HG03469 (cell line): ENCODE results near the gene SNRNP48.

ENCODE experiments used
- ATAC-seq: cut with Tn5 transposase; IDR thresholded peaks from one replicate; pipeline ENCODE4 v1.9.1; 2021; ENCODE audit warnings: mild to moderate bottlenecking, moderate library complexity, moderate number of reproducible peaks; ENCODE audit not compliant: unreplicated experiment

The SNRNP48 gene

DNA sequence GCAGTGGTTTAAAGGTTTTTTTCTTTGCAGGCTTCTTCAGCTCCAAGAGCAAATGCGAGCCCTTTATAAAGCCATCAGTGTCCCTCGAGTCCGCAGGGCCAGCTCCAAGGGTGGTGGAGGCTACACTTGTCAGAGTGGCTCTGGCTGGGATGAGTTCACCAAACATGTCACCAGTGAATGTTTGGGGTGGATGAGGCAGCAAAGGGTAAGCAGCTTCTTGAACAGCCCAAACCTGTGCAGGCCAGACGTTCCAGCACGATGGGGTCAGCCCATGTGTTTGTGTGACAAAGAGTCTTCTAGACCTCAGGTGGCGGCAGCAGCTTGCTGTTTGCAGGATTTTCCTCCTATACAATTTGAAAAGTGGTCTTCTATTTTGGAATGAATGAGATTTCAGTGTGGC is 30.8 kb upstream of the SNRNP48 start:
- no peak for ATAC-seq

DNA sequence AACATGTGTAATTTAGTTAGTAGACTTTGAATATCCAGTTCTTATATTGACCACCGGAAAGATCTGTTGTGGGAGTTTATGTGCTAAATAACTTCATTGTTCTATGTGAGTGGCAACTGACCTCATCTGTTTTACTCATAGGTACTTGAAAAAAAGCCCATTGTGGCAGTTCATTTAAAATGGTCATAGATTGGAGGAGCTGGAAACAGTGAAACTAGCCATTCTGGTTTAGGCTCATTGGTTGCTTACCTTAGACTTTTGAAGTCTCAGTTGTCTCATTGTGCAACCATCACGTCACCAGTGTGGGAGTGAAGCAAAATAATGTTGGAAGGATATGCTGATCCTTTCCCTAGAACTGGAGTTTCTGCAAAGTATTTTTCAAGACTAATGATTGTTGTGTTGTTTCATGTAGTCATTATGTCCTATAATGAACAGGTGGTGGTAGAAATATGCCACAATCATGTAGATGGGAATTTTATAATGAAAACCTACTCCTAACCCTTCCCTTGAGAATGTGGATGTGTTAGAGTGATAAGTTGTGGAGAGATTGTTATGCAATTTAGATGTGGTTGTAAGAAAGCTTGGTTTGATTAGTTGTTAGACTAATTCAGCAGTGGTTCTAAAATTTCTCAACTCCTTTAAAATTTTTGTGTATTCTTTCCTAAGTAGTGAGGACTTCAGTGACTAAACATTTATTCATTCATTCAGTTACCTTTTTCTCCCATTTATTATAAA is 30.2 kb upstream of the SNRNP48 start:
- ATAC-seq = no peak

GRCh38 chr6:7561153-7561964 is 28.6 kb upstream of the SNRNP48 start:
- no peak for ATAC-seq

DNA sequence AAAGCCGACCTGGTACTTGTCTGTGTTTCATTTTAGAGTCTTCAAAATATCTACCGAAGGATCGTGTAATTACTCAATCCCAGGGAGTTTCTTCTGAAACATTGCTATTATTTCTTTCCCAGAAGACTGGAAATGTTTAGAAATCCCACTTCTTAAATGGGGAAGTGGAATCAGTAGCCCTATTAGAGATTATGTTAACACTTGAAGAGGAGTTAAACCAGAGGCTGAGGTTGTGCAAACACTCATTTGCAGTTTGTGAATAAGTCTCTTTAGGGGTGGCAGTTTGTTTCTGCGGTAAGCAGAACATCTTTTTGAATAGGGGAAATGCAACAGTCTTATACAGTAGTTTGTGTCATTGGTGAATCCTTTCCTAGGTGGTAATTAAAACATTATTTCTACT is 27.2 kb upstream of the SNRNP48 start:
- ATAC-seq = no peak

DNA sequence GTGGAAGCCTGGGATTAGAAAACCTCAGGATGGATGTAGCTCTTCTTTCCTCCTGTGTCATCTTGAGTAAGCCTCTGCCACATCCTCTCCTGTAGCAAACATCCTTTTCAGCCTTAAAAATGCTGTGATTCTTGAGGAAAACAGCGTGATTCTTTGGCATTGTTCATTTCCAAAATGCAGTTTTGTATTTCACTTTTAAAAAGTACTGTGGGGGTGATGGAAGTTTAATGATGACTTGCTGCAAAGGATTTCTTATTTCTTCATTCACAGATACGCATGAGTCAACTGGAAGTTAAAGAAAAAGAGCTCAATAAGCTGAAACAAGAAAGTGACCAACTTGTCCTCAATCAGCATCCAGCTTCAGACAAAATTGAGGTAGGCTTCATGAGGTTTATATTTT is 23.9 kb upstream of the SNRNP48 start:
- no peak for ATAC-seq

GRCh38 chr6:7566617-7567173 is 23.3 kb upstream of the SNRNP48 start:
- ATAC-seq = no peak

- ATAC-seq = no peak
Observed at GRCh38 chr6:7568021-7568420, 22.0 kb upstream of the SNRNP48 start.

GRCh38 chr6:7569082-7569481 is 20.9 kb upstream of the SNRNP48 start:
- ATAC-seq = no peak

GRCh38 chr6:7572213-7572943 is 17.6 kb upstream of the SNRNP48 start:
- ATAC-seq = no peak

DNA sequence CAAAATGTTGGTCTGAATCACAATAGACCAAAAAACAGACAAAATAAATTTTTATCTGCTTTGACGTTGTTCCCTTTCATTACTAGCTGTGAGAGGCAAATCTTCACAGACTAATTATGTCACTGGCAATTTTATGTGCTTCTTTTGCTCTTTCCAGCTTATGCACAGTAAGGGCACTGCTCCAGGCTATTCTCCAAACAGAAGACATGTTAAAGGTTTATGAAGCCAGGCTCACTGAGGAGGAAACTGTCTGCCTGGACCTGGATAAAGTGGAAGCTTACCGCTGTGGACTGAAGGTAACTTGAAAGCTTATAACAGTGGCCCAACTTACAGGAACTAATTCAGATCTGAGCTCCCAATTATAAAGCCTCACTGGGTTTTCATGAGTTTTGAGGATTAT is 15.5 kb upstream of the SNRNP48 start:
- ATAC-seq = no peak

GRCh38 chr6:7578516-7578915 is 11.5 kb upstream of the SNRNP48 start:
- no peak for ATAC-seq

DNA sequence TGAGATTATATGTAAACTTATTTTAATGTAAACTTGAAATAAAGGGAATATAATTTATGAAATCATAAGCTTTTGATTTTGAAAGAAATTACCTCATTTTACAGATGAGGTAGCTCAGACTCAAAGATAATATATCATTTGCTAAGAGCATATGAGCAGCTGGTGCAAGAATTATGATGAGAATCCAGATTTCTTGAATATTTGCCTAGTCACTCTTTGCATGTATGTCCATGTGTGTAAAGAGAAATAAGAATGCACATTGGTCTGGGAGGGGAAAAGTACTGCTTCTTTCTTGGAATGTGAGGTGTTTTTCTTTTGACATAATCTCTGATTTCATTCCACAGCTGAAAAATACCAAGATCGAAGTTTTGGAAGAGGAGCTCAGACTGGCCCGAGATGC is 11.1 kb upstream of the SNRNP48 start:
- no peak for ATAC-seq

GRCh38 chr6:7579851-7580250 is 10.1 kb upstream of the SNRNP48 start:
- no peak for ATAC-seq

GRCh38 chr6:7580537-7580926 is 9.5 kb upstream of the SNRNP48 start:
- no peak for ATAC-seq

- ATAC-seq = no peak
Observed at GRCh38 chr6:7580927-7581618, 8.9 kb upstream of the SNRNP48 start.

- ATAC-seq = no peak
Observed at GRCh38 chr6:7585287-7585930, 4.6 kb upstream of the SNRNP48 start.

- ATAC-seq = no peak
Observed at GRCh38 chr6:7587631-7588100, 2.3 kb upstream of the SNRNP48 start.

DNA sequence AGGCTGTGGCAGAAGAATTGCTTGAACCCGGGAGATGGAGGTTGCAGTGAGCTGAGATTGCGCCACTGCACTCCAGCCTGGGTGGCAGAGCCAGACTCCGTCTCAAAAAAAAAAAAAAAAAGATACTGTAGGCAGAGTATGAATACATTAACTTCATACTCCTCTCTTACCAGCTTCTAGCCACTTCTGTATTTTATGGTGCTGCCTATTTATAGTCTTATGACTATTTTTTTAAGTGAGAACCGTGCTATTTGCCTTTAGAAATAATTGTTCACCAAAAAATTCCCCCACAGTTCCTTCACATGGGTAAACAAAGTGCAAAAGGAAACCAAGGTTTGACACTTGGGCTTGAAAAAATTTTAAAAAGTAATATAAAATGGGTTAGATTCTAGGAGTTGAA is 1.5 kb upstream of the SNRNP48 start:
- no peak for ATAC-seq

- no peak for ATAC-seq
Observed at GRCh38 chr6:7589221-7589620, 777 bp upstream of the SNRNP48 start.

GRCh38 chr6:7590918-7591302 is 912 bp downstream of the SNRNP48 start:
- no peak for ATAC-seq
